HG03354 (cell line): Measurements from ENCODE around the gene PXK.
A peak's percentile ranks its signal among the peaks of the same experiment; 100 is the strongest.
"Not testable (repeated sequence)": the region's sequence is repeated elsewhere in the genome, so short reads cannot be mapped to it uniquely, and the experiment has no call there.

ENCODE experiments used
- ATAC-seq: cut with Tn5 transposase; IDR thresholded peaks from one replicate; pipeline ENCODE4 v1.9.1; 2021; ENCODE audit warnings: mild to moderate bottlenecking; ENCODE audit not compliant: unreplicated experiment, poor library complexity, severe bottlenecking

Gene PXK

GRCh38 chr3:58332575-58333188, at the start of gene PXK:
Gene PXK (plus strand): TSS chr3:58332892. CDS start chr3:58332989, 97 bp downstream.
- peak; percentile 89 for ATAC-seq

- ATAC-seq, result no peak
Observed at GRCh38 chr3:58285334-58285733, 47.4 kb upstream of the PXK start.

- no peak for ATAC-seq
Observed at GRCh38 chr3:58287354-58287753, 45.3 kb upstream of the PXK start.

- no peak for ATAC-seq
Observed at GRCh38 chr3:58288011-58288728, 44.5 kb upstream of the PXK start.

- ATAC-seq, result not testable (repeated sequence)
Observed at GRCh38 chr3:58288964-58289613, 43.6 kb upstream of the PXK start.

- ATAC-seq, result not testable (repeated sequence)
Observed at GRCh38 chr3:58290446-58290845, 42.2 kb upstream of the PXK start.

- ATAC-seq, result no peak
Observed at GRCh38 chr3:58291671-58292338, 40.9 kb upstream of the PXK start.

GRCh38 chr3:58292866-58293265, 39.8 kb upstream of the PXK start:
- no peak for ATAC-seq

GRCh38 chr3:58293516-58293915, 39.2 kb upstream of the PXK start:
- no peak for ATAC-seq

GRCh38 chr3:58296269-58296668, 36.4 kb upstream of the PXK start:
- no peak for ATAC-seq

GRCh38 chr3:58296843-58297242, 35.8 kb upstream of the PXK start:
- no peak for ATAC-seq

GRCh38 chr3:58298190-58298589, 34.5 kb upstream of the PXK start:
- ATAC-seq, result no peak

- ATAC-seq, result no peak
Observed at GRCh38 chr3:58299075-58299474, 33.6 kb upstream of the PXK start.

GRCh38 chr3:58299839-58300516, 32.7 kb upstream of the PXK start:
- ATAC-seq, result no peak

GRCh38 chr3:58305882-58306711, 26.6 kb upstream of the PXK start, which contains the start of the genes HTD2 and RPP14:
Gene HTD2 (plus strand): TSS chr3:58306520. CDS start chr3:58317614, 11,094 bp downstream.
Gene RPP14 (plus strand): TSS chr3:58306245. CDS start chr3:58310330, 4,085 bp downstream.
- ATAC-seq, result peak; percentile 86

GRCh38 chr3:58307639-58308215, 25.0 kb upstream of the PXK start:
- no peak for ATAC-seq

GRCh38 chr3:58308728-58309127, 24.0 kb upstream of the PXK start:
- no peak for ATAC-seq

- ATAC-seq, result no peak
Observed at GRCh38 chr3:58317811-58318210, 14.9 kb upstream of the PXK start.

- ATAC-seq, result no peak
Observed at GRCh38 chr3:58321791-58322190, 10.9 kb upstream of the PXK start.
